Panc1 (cell line): ENCODE measurements around the gene TOB1. TPM values are rescaled to one million over a fixed set of nuclear protein-coding genes. Genes with fewer than 3 reads are reported as not detected.

Source experiments
- ATAC-seq: fragments of 200-7000 bp; cut with Tn5 transposase; 2 replicates; pipeline ENCODE4 v1.9.1; 2020; ENCODE audit warnings: mild to moderate bottlenecking, moderate library complexity
- BruUV-seq: library from RNA; stranded (reverse); fragments of 400-500 nt; replicated peaks from 2 replicates; lab custom pipeline; 2021; lab: Mats Ljungman, UMichigan
- CTCF ChIA-PET: fragments of 300-600 bp; sonication (Branson Sonifier 250); formaldehyde crosslinking; loops from one replicate; lab custom pipeline; 2022; ENCODE audit warnings: antibody characterized with exemption; lab: Charles Lee
- POLR2A ChIA-PET: fragments of 300-600 bp; sonication (Branson Sonifier 250); formaldehyde crosslinking; loops from one replicate; lab custom pipeline; 2022; ENCODE audit warnings: antibody characterized with exemption; lab: Charles Lee
- DNase-seq: peaks from one replicate; pipeline ENCODE4 v3.0.0-alpha.2; 2010; ENCODE audit warnings: low read depth, low spot score
- H3K27ac ChIP-seq: 2 replicates; pipeline ENCODE4 v1.5.1; 2011; ENCODE audit warnings: mild to moderate bottlenecking, low read length, inconsistent platforms
- H3K27me3 ChIP-seq: fragments of 200-500 bp; sonication (Bioruptor generic); 2 replicates; pipeline ENCODE4 v1.6.0; 2014; ENCODE audit warnings: low read length, inconsistent platforms; ENCODE audit not compliant: control insufficient read depth, insufficient read depth
- H3K36me3 ChIP-seq: fragments of 200-500 bp; sonication (Bioruptor generic); 2 replicates; pipeline ENCODE4 v1.5.1; 2014; ENCODE audit warnings: inconsistent platforms, mild to moderate bottlenecking, low read length, moderate library complexity; ENCODE audit not compliant: control insufficient read depth, insufficient read depth
- H3K4me1 ChIP-seq: 2 replicates; pipeline ENCODE4 v1.5.1; 2011; ENCODE audit warnings: inconsistent platforms, mild to moderate bottlenecking, low read length, moderate library complexity; ENCODE audit not compliant: control insufficient read depth, insufficient read depth
- H3K4me3 ChIP-seq, 2 experiments: 2 replicates each; pipeline ENCODE4 v1.5.1; 2011 to 2012; ENCODE audit warnings: low read depth in 2 of 2, low read length in 2 of 2, mild to moderate bottlenecking in 2 of 2, inconsistent platforms in 1 of 2, moderate library complexity in 1 of 2
- H3K9me3 ChIP-seq: fragments of 200-500 bp; sonication (Bioruptor generic); 2 replicates; pipeline ENCODE4 v1.5.1; 2014; ENCODE audit warnings: low read depth, mild to moderate bottlenecking, inconsistent platforms, low read length, moderate library complexity; ENCODE audit not compliant: control insufficient read depth, insufficient read depth
- CTCF ChIP-seq: fragments of 450-650 bp; IDR thresholded peaks from 2 replicates; pipeline ENCODE4 v1.5.1; 2017; ENCODE audit warnings: mild to moderate bottlenecking
- POLR2AphosphoS5 ChIP-seq: IDR thresholded peaks from 2 replicates; pipeline ENCODE4 v1.6.1; 2012; ENCODE audit warnings: mild to moderate bottlenecking, low read depth, low read length, moderate library complexity
- SIN3A ChIP-seq: IDR thresholded peaks from 2 replicates; pipeline ENCODE4 v1.6.1; 2012; ENCODE audit warnings: low read depth, mild to moderate bottlenecking, low read length, moderate library complexity, borderline replicate concordance; ENCODE audit not compliant: insufficient read depth
- TCF7L2 ChIP-seq: IDR thresholded peaks from 2 replicates; pipeline ENCODE4 v1.6.1; 2011; ENCODE audit warnings: mild to moderate bottlenecking, low read depth, low read length, inconsistent platforms
- in situ Hi-C: cut with HindIII; loops from 2 replicates; pipeline ENCODE4 v1.10.0; 2016; ENCODE audit warnings: low sequenced_read_pairs, low pct_unique_long_range_greater_than_20kb
- intact Hi-C: fragments of 100-400 bp; cut with micrococcal nuclease; formaldehyde crosslinking; loops from one replicate; pipeline ENCODE4 v1.10.0; 2022; ENCODE audit not compliant: unreplicated experiment
- total RNA-seq: library from RNA; stranded (reverse); gene quantifications from one replicate; pipeline ENCODE4 v1.2.1, GENCODE V29; 2021; ENCODE audit not compliant: unreplicated experiment
- TF ChIP-seq, protein P1 (sequence below), 2 experiments: IDR thresholded peaks; 2 replicates each; pipeline ENCODE4 v1.6.1; 2011 to 2012; ENCODE audit warnings: low read depth in 2 of 2, control low read depth in 1 of 2, low read length in 1 of 2, mild to moderate bottlenecking in 1 of 2, moderate library complexity in 1 of 2; ENCODE audit not compliant: insufficient read depth in 1 of 2

TOB1 gene
- total RNA-seq, 1 experiment from 2014 or later = 117 TPM

DNA sequence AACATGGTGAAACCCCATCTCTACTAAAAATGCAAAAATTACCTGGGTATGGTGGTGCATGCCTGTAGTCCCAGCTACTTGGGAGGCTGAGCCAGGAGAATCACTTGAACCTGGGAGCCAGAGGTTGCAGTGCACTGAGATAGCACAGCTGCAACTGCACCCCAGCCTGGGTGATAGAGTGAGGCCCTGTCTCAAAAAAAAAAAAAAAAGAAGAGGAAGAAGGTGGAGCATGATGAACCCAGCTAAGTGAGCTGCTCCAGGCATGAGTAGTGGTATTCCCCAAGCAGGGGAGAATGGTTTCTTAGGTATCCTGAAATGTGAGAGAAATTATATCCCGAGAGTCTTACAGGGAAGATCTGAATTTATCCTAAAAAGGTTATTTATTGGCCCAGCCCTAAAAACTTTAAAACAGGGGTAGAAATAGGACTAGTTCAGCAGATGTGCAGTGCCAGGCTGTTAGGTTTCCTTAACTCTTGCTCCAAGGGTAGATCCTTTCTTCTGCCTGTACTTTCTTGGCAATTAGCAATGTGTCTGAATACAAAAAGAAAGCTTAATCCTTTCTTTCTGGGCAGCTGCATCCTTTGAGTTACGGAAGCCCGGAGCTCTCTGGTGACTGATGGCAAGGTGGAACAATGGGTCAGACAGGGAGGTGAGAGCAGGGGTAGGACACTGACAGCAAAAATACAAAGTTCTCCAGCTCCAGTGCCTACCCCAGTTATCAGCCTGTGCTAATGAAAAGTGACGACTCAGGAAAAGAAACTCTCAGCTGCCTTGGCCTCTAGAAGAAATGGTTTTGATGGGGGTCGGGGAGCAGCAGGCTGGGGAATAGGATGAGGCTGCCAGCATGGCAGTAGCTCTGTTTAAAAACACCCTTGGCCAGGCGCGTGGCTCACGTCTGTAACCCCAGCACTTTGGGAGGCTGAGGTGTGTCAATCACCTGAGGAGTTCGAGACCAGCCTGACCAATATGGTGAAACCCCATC lies 36.5 kb upstream of the TOB1 start:
- H3K4me1 ChIP-seq = peaks cover 26% of the 10 kb centered on the region
- H3K27me3 ChIP-seq = no peaks in the 10 kb centered on the region
- ChIA-PET CTCF (no interaction called here), POLR2A (interaction anchor here (1.1 kb wide), 1 partner anchor 36 kb away, joined by 3 read pairs; the partner anchor contains the start of gene TOB1)
- no peak overlapping the region for H3K4me3 ChIP-seq
- H3K27ac ChIP-seq = peak overlapping the region; percentile 82
- no TSS peak for BruUV-seq
- intact Hi-C loops (no loop called here), in situ Hi-C loops (no loop called here)
- DNase-seq (no peak), ATAC-seq (no peak)
- no peaks in the 10 kb centered on the region for H3K9me3 ChIP-seq
- H3K36me3 ChIP-seq = no peaks in the 10 kb centered on the region
- TF ChIP-seq CTCF (no peak), SIN3A (no peak), TCF7L2 (no peak), POLR2AphosphoS5 (no peak)
- TF ChIP-seq, protein P1, sequence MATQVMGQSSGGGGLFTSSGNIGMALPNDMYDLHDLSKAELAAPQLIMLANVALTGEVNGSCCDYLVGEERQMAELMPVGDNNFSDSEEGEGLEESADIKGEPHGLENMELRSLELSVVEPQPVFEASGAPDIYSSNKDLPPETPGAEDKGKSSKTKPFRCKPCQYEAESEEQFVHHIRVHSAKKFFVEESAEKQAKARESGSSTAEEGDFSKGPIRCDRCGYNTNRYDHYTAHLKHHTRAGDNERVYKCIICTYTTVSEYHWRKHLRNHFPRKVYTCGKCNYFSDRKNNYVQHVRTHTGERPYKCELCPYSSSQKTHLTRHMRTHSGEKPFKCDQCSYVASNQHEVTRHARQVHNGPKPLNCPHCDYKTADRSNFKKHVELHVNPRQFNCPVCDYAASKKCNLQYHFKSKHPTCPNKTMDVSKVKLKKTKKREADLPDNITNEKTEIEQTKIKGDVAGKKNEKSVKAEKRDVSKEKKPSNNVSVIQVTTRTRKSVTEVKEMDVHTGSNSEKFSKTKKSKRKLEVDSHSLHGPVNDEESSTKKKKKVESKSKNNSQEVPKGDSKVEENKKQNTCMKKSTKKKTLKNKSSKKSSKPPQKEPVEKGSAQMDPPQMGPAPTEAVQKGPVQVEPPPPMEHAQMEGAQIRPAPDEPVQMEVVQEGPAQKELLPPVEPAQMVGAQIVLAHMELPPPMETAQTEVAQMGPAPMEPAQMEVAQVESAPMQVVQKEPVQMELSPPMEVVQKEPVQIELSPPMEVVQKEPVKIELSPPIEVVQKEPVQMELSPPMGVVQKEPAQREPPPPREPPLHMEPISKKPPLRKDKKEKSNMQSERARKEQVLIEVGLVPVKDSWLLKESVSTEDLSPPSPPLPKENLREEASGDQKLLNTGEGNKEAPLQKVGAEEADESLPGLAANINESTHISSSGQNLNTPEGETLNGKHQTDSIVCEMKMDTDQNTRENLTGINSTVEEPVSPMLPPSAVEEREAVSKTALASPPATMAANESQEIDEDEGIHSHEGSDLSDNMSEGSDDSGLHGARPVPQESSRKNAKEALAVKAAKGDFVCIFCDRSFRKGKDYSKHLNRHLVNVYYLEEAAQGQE (IDR thresholded peaks at IDR 0.05; ENCODE audit: insufficient read depth in 1 of 2, low read depth in 2 of 2, low read length in 1 of 2) = no peak

GRCh38 chr17:50900383-50900892 lies 34.3 kb upstream of the TOB1 start:
- no peaks in the 10 kb centered on the region for H3K36me3 ChIP-seq
- no peak overlapping the region for H3K27ac ChIP-seq
- ATAC-seq (no peak), DNase-seq (no peak)
- H3K27me3 ChIP-seq = no peaks in the 10 kb centered on the region
- TF ChIP-seq POLR2AphosphoS5 (no peak), TCF7L2 (no peak), CTCF (no peak), SIN3A (no peak)
- TF ChIP-seq, protein P1 (IDR thresholded peaks at IDR 0.05; ENCODE audit: insufficient read depth in 1 of 2, low read depth in 2 of 2, low read length in 1 of 2) = no peak
- in situ Hi-C loops (no loop called here), intact Hi-C loops (no loop called here)
- no peak overlapping the region for H3K4me3 ChIP-seq
- BruUV-seq = no TSS peak
- H3K9me3 ChIP-seq = no peaks in the 10 kb centered on the region
- ChIA-PET CTCF (interaction anchor here (0.6 kb wide), 1 partner anchor 17 kb away, joined by 3 read pairs; no protein-coding TSS in a partner anchor), POLR2A (no interaction called here)
- peaks cover 23% of the 10 kb centered on the region for H3K4me1 ChIP-seq
